GM11168 (cell line): ENCODE measurements around the gene DLG2.
"Not testable (repeated sequence)": the region's sequence is repeated elsewhere in the genome, so short reads cannot be mapped to it uniquely, and the experiment has no call there.

ENCODE experiments used
- in situ Hi-C: fragments of 300-500 bp; cut with MboI; formaldehyde crosslinking; loops from one replicate; pipeline ENCODE4 v1.12.0; 2022; ENCODE audit warnings: low sequenced_read_pairs; ENCODE audit not compliant: unreplicated experiment

DLG2 gene

DNA sequence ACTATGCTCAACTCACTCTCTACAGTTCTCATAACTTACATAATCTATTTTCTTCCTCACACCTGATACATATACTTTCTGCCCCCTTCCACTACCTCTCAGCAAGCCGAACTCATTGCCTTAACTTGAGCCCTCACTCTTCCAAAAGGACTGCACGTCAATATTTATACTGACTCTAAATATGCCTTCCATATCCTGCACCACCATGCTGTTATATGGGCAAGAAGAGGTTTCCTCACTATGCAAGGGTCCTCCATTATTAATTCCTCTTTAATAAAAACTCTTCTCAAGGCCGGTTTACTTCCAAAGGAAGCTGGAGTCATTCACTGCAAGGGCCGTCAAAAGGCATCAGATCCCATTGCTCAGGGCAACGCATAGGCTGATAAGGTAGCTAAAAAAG lies 2204.5 kb downstream of the DLG2 start:
- in situ Hi-C loops: not testable (repeated sequence)

DNA sequence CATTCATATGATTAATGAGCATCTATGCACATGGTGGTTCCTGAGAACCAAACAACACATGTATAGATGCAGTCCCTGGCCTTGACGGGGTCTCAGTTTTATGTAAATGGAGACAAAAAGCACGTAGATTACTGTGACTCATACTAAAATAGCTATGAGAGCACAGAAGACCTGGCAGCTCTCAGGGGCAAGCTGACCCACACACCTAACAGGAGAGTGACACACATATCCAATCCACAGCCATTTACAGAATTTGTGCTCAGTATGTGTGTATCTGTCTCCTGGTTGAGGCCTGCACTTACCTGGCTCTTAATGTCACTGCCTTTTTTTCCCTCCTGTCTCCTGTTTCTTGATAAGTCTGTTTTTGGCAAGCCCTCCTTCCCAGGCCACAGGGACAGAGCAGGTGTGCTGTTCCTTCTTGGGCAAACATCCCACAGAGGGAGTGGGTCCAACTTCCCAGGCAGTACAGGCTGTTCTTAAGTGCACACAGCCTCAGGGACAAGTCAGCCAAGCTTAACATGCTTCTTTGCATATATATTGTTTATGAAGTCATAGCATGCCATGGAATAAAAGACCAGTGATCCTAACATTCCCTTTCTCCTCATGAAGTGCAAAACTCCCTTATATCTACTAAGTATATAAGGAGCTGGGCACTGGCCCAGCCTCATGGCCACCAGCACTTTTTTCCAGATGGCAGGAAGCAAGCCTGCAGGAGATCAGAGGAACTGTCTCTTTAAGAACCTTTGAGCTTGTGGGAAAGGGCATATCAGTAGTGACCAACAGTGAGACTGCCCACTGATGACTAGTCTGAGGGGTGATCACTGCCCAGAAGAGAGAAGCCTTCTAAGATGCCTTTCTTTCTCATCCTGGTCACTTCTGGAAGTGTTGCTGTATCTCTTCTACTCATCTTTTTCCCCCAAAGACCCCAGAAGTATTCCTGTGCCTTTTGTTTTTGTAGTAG lies 2216.3 kb downstream of the DLG2 start:
- in situ Hi-C loops: no loop called here

DNA sequence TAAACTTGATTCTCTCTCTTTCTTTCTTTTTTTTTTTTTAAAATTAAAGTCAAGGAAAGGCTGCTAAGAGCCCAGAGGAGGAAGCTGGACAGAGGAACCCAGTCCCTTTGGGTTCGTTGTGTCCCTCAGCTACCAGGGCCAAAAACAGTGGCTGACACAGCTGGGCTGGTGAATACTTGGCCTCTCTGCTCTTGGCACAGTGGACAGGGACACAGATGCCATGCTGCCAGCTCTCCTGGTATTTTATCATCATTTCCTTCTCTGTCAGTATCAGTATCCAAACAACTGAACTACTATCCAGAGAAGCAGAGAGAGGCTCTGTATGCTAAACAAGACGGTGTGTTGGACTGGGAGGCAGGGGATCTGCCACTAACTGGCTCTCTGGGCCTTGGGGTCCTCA lies 2217.3 kb downstream of the DLG2 start:
- in situ Hi-C loops: no loop called here

DNA sequence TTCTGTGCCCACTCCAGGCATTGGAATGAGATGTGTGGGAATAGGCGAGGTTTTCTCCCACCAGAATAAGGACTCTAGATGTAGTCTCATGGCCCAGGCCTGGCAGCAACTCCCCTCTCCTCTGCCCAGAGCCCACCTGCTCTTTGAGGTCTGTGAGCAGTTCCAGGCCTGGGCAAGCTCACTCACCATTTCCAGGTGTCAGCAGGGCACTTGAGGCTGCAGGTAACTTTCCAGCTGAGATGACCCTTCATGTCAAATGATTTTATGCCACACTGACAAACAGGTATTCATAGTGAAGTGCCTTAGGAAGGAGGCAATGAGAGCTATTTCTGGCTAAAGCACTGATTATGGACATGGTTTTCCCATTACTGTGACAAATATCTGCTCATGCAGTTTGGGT lies 2217.7 kb downstream of the DLG2 start:
- in situ Hi-C loops: no loop called here

DNA sequence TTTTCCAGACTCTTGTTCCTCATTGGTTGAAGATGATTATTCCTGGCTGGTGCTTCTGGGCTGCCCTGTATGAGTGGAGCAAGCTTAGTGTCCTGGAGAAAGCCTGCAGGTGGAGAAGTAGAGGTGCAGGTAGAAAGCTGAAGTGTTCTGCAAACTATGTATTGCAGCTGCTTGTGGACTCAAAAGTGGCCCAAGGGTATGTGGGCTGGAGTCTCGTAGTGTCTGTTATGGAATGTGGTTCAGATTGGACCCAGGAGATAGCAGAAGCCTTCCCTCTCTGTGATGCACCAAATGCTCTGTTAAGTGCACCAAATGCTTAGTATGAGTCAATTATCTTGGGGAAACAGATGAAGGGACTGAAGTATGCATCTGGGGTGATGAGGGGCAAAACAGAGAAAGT lies 2218.2 kb downstream of the DLG2 start:
- in situ Hi-C loops: no loop called here
